ENCODE measurements around the gene DUSP22.

GRCh38 chr6:398065-398464, 105.8 kb downstream of the DUSP22 start:
- TF ChIP-seq RAD21 (conservative IDR thresholded peaks at IDR 0.05 in 1 of 2, IDR thresholded peaks at IDR 0.05 in 1 of 2) (no peak), CTCF (IDR thresholded peaks at IDR 0.05) (no peak), POLR2A (IDR thresholded peaks at IDR 0.05; ENCODE audit: low read length) (no peak), MAFK (IDR thresholded peaks at IDR 0.05; ENCODE audit: partially characterized antibody) (no peak), NFE2L2 (conservative IDR thresholded peaks at IDR 0.05; ENCODE audit: low read length) (no peak), RCOR1 (IDR thresholded peaks at IDR 0.05; ENCODE audit: low read depth, low read length) (no peak), MYC (IDR thresholded peaks at IDR 0.05; ENCODE audit: borderline replicate concordance, low read length) (no peak), USF2 (IDR thresholded peaks at IDR 0.05) (no peak)
- TF ChIP-seq, protein P1, sequence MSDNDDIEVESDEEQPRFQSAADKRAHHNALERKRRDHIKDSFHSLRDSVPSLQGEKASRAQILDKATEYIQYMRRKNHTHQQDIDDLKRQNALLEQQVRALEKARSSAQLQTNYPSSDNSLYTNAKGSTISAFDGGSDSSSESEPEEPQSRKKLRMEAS (IDR thresholded peaks at IDR 0.05): no peak
